CD4-positive, alpha-beta T cell treated with Interleukin-4 for 1 hour (primary cell): ENCODE measurements around the gene NPHP3.
"Not testable (repeated sequence)": the region's sequence is repeated elsewhere in the genome, so short reads cannot be mapped to it uniquely, and the experiment has no call there.

Experiments
- DNase-seq, 2 donors: peaks; one replicate each; pipeline ENCODE4 v3.0.0-alpha.2; 2020 to 2022

The NPHP3 gene

GRCh38 chr3:132641427-132641826 lies 80.8 kb downstream of the NPHP3 start:
- not testable (repeated sequence) for DNase-seq

DNA sequence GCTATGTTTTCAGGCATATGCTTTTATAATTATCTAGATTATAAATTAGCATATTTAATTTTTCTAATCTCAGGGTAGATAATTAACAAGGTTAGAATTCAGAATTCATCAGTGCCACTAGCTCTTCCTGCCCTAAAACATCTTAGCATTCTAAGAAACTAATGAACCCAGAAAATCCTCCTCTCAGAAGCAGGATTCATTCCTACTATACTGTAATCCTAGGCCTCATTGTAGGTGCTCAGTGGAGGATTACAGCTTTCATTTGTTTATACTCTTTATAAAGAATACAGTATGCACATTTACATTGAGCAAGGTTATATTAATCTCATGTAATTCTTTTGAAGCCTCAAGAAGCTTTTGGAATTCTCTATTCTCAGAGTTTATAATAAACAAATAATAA lies 83.5 kb downstream of the NPHP3 start:
- no peak for DNase-seq

GRCh38 chr3:132637590-132637989 lies 84.6 kb downstream of the NPHP3 start:
- DNase-seq: no peak

- DNase-seq: no peak
Observed at GRCh38 chr3:132635052-132635451, 87.2 kb downstream of the NPHP3 start.
